Esophagus squamous epithelium (tissue), 4 donors: ENCODE measurements around the gene P2RX6.

Experiments
- POLR2A ChIP-seq, 4 donors: fragments of 450-650 bp; IDR thresholded peaks; one replicate each; pipeline ENCODE4 v1.6.1; 2017; ENCODE audit warnings: antibody characterized with exemption in 4 of 4, mild to moderate bottlenecking in 4 of 4, moderate library complexity in 3 of 4
- TF ChIP-seq, protein P1 (sequence below), 6 experiments: fragments of 450-650 bp in 4 of 6; fragments of 200-600 bp in 2 of 6; sonication (generic) in 2 of 6; IDR thresholded peaks; one replicate each; pipeline ENCODE4 v1.5.1; 2016 to 2019; ENCODE audit warnings: antibody characterized with exemption in 6 of 6, mild to moderate bottlenecking in 4 of 6, moderate library complexity in 4 of 6

DNA sequence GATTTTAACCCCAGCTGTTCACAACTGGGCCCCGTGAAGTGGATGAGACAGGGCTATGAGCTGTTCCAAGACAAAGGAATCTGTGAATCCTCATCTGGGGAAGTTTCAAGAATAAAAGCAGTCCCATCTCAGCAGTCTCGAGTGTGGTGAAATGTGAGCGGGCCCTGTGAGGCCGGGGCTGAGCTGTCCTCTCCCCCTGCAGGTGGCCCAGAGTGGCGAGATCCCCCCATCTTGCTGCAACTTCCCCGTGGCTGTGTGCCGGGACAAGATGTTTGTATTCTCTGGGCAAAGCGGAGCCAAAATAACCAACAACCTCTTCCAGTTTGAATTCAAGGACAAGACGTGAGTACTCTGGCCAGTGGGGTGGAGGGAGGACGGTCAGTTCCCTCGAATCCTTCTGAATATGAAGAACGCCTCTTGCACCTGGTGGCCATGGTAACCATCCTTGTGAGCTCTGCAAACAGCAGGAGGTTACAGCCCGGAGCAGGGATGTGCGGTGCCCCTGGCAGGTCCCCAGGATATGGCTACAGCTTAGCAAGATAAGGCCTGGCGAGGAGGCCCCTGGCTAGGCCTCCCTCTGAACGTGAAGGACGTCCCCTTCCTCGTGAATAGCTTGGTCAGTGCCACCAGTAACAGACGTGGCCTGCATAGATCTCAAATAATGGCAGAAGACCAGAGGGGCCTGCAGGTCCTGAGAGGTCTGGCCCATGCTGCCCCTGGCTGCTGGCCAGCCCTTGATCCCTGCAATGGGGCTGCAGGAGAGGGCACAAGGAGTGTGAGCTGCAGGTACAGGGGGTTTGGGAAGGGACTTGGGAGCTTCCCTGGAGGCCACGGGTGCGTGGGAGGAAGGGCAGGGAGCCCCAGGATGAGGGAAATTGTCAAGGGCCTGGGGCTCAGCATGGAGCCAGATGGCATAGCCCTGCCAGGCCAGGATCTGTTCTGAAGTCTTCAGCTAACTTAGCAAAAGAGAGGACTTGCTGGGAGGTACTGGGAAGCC, 24.5 kb upstream of the P2RX6 start:
- TF ChIP-seq, protein P1, sequence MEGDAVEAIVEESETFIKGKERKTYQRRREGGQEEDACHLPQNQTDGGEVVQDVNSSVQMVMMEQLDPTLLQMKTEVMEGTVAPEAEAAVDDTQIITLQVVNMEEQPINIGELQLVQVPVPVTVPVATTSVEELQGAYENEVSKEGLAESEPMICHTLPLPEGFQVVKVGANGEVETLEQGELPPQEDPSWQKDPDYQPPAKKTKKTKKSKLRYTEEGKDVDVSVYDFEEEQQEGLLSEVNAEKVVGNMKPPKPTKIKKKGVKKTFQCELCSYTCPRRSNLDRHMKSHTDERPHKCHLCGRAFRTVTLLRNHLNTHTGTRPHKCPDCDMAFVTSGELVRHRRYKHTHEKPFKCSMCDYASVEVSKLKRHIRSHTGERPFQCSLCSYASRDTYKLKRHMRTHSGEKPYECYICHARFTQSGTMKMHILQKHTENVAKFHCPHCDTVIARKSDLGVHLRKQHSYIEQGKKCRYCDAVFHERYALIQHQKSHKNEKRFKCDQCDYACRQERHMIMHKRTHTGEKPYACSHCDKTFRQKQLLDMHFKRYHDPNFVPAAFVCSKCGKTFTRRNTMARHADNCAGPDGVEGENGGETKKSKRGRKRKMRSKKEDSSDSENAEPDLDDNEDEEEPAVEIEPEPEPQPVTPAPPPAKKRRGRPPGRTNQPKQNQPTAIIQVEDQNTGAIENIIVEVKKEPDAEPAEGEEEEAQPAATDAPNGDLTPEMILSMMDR (IDR thresholded peaks at IDR 0.05): no peak
- TF ChIP-seq POLR2A (IDR thresholded peaks at IDR 0.05): no peak
